SK-N-MC (cell line): ENCODE measurements around the gene POU6F2.

Source experiments
- EZH2 ChIP-seq: fragments of 200-600 bp; sonication (generic); IDR thresholded peaks from one replicate; pipeline ENCODE4 v1.6.1; 2017; ENCODE audit warnings: antibody characterized with exemption
- POLR2AphosphoS5 ChIP-seq: IDR thresholded peaks from 2 replicates; pipeline ENCODE4 v1.6.1; 2012; ENCODE audit warnings: mild to moderate bottlenecking, low read depth, low read length, borderline replicate concordance

- no peak for TF ChIP-seq POLR2AphosphoS5
- no peak for TF ChIP-seq EZH2
Measured at GRCh38 chr7:39453743-39454355, 476.1 kb downstream of the POU6F2 start.
